AML-193 (cell line): ENCODE measurements around the gene GLRX.

Experiments
- DNase-seq, 2 experiments: peaks; one replicate each; lab custom pipeline; 2025; lab: John Stamatoyannopoulos, UW

Gene GLRX

DNA sequence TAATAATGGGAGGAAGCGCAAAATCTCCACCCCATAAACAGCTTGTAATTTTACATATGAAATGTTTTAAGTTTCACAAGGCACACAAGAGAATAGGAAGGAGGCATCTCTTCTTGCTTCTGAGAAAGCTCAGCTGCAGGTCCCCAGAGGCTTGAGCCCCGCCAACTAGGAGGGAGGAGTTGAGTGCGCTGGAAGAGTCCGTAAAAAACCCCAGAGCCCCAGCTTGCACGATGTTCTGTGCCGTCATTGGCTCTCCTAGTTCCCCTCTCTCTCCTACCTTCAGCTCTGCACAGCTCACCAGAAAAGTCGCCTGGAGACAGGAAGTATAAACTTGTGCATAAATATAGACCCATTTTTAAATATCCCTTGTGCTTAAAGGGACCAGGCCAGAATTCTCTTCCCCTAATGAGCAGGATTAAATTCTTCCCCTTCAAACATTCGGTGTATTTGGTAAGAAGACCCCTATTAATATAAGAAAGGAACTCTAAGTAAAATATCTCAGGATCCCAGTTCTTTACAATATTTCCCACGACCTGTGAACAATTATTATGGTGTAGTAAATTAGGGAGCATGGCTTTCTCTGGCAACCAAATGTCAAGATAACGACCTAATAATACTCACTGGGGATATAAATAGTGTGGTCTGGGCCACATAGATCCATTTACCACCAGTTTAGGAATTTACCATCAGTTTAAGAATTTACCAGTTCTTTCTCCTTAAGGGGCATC, 13.7 kb downstream of the GLRX start:
- peak; percentile 71 to 82 for DNase-seq

DNA sequence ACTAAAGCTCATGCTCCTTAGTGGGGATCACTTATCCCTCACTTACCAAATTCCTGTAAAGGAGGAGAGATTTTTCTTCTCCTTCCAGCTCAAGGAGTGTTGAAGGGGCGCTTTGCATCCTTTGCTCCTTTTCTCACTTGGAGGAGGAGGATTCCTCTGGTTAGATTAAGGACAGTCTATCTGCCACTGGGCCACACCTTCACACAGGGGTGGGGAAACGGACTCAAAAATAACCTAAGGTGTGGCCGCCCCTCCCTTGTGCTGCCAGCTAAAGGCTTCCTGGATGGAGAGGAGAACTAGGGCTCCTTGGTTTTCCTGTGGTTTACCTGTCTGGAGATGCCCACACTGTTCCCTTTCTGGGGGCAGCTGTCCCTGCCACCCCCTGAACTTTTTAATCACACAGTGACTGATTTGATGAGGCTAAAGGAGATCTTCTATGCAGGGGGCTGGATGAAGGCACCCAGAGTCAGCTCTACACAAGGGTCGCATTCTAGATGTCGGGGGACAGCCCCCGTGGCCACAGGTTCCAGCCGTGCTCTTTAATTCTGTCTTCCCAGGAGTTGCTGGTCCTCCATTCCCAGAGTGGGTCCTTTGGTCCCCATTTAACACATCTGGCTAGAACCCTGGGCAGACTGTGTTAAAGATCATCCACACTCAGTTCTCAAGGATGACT, 14.4 kb downstream of the GLRX start:
- DNase-seq: no peak

GRCh38 chr5:95806687-95807086, 15.8 kb downstream of the GLRX start:
- no peak for DNase-seq

GRCh38 chr5:95804736-95805539, 17.6 kb downstream of the GLRX start:
- DNase-seq: no peak

DNA sequence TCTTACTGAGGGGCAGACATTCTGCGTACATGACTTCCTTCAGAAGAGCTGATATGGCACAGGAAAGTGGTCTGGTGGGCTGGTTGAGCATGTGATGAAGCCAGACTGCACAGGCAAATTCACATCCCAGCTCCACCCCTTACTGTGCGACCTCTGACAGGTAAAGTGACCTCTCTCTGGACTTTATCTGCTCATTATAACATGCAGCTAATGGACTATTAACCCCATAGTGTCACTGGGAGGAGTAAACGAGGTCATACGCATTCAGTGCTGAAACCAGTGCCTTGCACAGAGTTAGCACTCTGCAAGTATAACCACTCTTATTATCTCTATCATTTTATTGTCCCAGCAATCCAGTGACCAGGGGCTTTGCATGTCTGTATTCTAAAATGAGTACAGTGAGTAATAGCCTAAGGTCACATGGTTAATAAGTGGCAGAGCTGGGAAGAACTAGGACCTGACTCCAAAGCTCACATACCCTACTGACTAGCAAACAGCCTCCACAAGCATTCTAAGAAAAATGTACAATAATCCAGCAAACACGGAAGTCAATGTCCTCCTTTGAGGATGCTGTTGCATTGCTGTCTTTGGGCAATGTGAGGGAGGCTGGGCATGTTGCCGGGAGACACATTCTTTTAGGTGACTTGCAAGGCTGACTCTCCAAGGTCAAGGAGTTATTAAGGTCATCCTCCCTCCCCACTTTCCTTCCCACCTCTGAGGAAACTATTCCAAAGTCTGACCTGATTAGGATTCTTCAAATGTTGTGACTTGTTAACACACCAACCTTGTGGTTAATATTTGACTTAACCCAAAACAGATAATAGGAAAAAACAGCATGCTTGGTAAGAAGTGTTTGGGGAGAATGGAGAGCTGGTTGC, 19.0 kb downstream of the GLRX start:
- DNase-seq: no peak

GRCh38 chr5:95801961-95802360, 20.6 kb downstream of the GLRX start:
- DNase-seq: no peak

- DNase-seq: no peak
Observed at GRCh38 chr5:95801532-95801931, 21.0 kb downstream of the GLRX start.

GRCh38 chr5:95800553-95800952, 22.0 kb downstream of the GLRX start:
- no peak for DNase-seq

DNA sequence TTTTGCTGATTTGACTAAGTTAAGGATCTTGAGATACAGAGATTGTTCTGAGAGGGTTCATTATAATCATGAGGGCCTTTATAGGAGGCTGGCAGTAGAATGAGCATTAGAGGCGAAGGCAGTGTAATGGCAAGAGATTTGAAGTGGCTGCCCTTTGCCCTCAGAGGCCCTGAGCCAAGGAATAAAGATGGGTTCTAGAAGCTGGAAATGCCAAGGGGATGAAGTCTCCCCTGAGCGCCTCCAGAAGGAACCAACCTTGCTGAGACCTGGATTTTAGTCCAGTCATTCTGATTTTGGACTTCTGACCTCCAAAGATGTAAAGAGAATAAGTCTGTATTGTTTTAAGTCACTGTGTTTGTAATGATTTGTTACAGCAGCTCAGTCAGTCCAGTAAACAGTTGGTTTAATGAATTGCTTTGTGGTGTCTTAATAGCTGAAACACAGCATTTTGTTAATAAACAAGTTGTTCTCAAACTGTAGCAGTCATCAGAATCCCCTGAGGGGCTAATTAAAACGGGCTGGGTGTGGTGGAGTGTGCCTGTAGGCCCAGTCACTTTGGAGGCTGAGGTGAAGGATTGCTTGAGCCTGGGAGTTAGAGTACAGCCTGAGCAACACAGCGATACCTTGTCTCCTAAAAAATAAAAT, 23.2 kb downstream of the GLRX start:
- DNase-seq: no peak

DNA sequence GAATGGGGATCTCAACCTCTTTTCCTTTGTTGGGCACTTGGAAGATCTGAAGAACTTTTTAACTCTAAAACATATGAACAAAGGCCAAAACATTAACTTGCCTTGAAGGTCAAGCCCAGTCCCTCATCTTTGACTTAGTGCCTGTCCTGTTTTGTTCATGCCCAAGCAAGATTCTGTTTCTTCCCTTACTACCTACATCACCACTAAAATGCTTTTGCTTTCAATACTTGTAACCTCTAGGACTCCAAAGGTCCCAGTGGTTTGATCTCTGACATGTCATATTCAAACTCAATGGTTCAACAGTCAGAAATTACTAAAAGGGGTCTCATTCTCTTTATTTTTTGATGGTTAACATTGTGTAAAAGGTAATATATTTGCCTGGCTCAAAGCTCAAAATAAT, 24.0 kb downstream of the GLRX start:
- DNase-seq: no peak

DNA sequence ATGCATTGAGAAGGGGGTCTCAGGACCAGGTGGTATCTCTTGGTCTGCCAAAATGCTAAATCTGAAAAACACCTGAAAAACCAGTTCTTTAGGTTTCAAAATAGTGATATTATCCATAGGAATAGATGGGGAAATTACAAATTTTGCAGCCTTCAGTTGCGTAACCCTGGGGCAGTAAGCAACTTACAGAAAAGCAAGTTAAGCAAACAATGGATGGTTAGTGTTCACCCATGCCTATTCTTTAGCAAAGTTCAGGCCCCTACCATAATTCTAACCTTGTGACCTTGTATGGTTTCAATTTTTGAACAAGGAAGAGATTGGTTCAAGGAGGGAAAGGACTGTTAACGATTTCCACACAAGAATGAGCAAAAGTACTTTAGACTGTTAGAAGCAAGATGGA, 24.5 kb downstream of the GLRX start:
- peak; percentile 30 to 32 for DNase-seq

DNA sequence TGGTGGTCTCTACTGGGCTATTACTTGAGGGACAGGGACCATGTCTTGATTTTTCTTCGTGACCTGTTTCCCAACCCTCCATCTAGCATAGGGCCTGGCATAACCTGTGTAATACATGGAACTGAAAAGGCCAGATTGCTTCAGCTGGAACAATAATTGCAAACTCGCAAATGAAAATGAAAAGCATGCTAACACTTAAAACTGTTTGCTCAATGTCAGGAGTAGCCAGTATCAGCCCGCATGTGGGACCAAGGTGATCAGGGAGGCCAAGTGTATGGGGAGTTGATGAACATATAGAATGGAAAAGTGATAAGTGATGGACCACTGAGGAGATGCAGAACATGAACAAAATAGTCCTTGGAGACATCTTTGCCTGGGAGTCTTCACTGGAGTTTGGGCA, 25.2 kb downstream of the GLRX start:
- no peak for DNase-seq

GRCh38 chr5:95794070-95794516, 28.4 kb downstream of the GLRX start:
- no peak for DNase-seq

DNA sequence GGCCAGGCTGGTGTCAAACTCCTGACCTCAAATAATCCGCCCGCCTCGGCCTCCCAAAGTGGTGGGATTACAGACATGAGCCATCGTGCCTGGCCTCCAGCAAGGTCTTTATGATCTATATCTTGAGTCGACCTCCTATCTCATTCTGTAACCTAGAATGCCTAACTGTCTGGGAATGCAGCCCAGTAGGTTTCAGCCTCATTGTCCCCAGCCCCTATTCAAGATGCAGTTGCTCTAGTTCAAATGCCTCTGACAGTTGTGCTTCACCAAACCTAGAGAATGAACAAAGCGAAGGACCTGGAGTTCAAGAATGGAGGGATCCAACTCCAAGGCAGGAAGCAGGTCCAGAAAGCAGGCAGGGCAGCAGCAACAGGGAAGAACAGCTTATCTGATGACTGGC, 30.8 kb downstream of the GLRX start:
- no peak for DNase-seq

GRCh38 chr5:95788493-95788892, 34.0 kb downstream of the GLRX start:
- no peak for DNase-seq

DNA sequence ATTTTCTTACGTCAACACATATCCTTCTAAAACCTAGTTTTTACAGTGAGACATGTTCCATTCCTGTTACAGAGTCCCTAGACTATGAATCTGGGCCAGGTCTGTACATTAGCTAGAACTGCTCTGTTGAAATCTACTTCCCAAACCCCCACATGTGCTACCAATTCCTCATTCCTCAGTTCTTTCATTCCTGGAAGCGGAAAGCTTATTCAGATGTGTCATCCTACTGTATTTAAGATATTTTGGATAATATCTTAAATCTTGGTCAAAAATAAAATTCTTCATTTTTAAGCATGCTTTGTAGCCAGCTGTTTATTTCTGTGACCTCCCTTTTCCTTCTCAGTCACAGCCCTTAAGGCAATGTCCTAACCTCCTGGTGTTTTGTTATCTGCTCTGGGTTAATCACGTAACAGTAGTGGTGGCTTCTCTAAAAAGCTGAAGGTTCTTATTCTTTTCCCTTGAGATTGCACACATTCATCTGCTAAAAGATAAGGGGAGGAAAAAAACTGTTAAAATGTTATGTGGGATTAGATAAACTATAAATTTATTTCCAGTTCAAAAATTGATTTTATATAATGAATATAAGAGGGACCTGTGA, 35.6 kb downstream of the GLRX start:
- no peak for DNase-seq

GRCh38 chr5:95784514-95785302, 37.8 kb downstream of the GLRX start:
- DNase-seq: no peak

DNA sequence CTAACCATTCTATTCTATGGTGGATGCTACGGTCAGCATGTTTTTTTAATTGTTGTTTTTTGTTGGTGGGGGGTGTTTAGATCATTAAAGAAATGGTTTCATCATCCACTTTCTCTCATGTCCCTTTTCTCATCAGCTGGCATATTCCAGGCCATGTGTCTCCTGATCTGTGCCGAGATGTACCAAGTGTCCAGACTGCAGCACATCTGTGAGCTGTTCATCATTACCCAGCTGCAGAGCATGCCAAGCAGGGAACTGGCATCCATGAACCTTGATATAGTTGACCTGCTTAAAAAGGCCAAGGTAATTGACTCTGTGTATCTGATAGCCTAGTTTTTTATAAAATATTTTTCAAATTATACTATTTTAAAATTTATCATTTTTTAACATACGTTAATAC, 38.9 kb downstream of the GLRX start:
- no peak for DNase-seq

- DNase-seq: no peak
Observed at GRCh38 chr5:95782181-95782580, 40.3 kb downstream of the GLRX start.

DNA sequence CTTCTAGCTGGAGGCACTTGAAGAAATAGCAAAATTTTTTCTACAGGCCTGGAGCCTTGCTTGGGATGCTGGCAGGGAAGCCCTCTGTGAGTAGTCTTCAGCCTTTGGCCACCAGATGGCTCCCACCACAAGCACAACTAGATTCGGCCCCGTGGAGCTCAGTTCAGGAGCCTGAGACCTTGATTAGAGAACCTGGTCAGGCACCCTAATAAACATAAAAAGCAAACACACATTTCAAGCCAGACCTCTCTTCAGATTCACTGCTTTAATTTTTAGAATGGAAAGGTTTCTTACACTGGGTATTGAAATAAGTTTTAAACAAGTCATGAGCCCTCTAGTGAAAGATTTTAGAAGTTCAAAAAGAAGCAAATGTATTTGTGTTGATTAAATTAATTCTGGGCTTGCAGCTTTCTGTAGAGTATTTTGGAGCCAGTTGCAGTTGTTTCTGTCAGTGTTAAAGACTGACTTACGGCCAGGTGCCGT, 41.4 kb downstream of the GLRX start:
- peak; percentile 66 to 79 for DNase-seq
